GM13976 (cell line): ENCODE measurements around the gene TAB3.

ENCODE experiments used
- DNase-seq: peaks from one replicate; pipeline ENCODE4 v3.0.0; 2012; ENCODE audit warnings: low spot score
- CTCF ChIP-seq: IDR thresholded peaks from 2 replicates; pipeline ENCODE4 v1.5.1; 2012; ENCODE audit warnings: borderline replicate concordance, mild to moderate bottlenecking; ENCODE audit not compliant: insufficient read depth; ENCODE audit errors: extremely low read depth, missing control alignments, control extremely low read depth
- in situ Hi-C: fragments of 300-500 bp; cut with MboI; formaldehyde crosslinking; loops from one replicate; pipeline ENCODE4 v1.12.0; 2022; ENCODE audit warnings: low sequenced_read_pairs, mixed read lengths, inconsistent platforms; ENCODE audit not compliant: unreplicated experiment

TAB3 gene

DNA sequence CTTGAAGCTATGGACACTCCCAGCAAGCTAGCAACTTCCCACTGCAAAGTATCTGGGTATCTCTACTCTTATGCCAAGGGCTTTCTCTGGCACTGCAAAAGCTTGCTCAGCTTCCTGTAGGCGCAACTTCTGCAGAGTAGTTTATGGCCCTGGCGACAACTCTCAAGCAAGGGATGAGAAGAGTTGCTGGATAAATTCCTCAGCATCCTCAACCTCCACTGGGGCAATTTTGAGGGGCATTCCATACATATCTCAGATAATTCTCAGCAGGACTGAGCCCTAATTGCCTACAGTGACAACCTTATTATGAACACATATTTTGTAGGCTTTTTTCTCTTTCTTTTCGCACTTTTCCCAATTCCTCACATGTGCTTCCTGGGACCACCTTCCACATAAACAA, 31.2 kb upstream of the TAB3 start:
- in situ Hi-C loops, result no loop called here
- DNase-seq, result no peak

DNA sequence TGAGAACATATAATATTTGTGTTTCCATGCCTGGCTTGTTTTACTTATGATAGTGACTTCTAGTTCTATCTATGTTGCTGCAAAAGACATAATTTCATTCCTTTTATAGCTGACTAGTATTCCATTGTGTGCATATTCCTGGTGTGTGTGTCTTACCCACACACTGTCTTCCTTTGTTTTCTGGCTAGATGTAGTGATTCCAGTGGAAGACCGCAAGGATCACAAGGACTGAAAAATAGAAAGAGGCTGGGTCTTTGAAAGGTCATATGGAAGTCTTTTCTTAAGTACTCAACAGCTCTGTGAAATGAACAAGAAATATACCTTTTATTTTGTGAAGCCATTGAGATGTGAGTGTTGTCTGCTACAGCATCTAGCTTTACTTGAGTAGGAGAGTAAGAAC, 29.4 kb upstream of the TAB3 start:
- in situ Hi-C loops, result no loop called here
- no peak for DNase-seq
- no peak for TF ChIP-seq CTCF

More for the DNA sequence above, 31.2 kb upstream of the TAB3 start:
- TF ChIP-seq CTCF, result no peak

GRCh38 chrX:30913492-30913891, 24.4 kb upstream of the TAB3 start:
- in situ Hi-C loops, result no loop called here
- DNase-seq, result no peak
- no peak for TF ChIP-seq CTCF

DNA sequence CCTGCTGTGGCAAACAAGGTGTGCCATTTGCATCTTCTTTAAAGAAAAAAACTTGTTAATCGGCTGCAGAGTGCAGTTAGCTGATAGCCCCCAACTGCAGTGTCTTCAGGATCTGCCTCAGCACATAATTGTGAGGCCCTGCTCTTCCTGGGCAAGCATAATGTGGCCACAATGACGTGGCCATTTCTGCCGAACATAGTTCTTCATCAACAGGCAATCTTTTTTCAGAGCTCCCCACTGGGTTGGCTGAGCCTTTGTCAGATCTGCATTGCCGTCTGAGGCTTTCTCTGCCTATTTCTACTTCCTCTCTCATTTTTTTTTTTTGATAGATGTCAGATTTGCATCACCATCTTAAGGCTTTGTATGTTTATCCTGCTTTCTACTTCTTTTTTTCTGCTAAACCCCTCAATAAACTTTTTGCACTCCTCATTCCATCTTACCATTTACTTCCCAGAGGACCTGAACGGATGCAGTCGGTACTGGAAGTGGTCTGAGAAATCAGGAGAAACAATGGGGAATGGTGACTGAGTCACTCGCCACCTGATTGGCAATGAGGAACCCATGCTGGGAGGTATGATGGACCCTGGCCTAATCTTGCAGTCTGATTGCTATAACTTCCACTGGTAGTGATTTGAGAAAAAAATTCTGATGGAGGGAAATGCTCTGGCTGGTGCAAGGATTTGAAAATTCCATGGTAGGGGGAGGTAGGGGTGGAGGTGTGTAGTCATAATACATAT, 21.2 kb upstream of the TAB3 start:
- no peak for TF ChIP-seq CTCF
- in situ Hi-C loops, result no loop called here
- DNase-seq, result no peak

GRCh38 chrX:30906726-30907125, 17.7 kb upstream of the TAB3 start:
- DNase-seq, result no peak
- in situ Hi-C loops, result no loop called here
- no peak for TF ChIP-seq CTCF

DNA sequence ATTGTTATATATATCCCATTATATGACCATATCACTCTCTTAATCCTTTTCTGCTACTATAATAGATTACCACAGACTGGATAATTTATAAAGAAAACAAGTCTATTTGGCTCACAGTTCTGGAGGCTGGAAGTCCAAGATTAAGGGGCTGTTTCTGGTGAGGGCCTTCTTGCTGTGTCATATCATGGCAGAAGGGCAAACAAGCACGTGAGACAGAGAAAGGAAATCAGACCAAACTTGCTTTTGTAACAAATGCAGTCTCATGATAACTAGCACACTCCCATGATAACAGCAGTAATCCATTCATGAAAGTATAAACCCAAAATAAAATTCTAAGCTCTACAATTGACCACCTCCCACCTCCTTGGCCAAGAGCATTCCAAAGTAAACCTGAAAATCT, 16.3 kb upstream of the TAB3 start:
- TF ChIP-seq CTCF, result no peak
- no peak for DNase-seq
- in situ Hi-C loops, result no loop called here

DNA sequence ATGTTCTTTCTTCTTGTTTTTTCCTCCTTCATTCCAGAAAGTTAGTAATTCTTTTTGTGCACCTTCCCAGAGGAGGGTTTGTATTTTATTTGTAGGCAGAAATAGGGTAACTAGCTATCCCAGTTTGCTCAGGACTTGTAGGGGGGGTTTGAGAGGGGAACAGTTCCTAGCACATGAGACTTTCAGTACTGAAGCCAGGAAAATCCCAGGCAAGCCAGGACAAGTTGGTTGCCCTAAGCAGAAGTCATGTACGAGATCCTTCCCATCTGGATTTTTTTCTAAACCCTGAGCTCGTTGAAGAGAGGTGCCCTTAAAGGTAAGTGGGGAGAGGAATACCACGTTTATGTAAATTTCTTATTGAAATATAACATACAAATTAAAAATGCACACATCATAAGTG, 15.6 kb upstream of the TAB3 start:
- no peak for DNase-seq
- in situ Hi-C loops, result no loop called here
- TF ChIP-seq CTCF, result no peak
